Activated CD8-positive, alpha-beta memory T cell treated with anti-CD3 and anti-CD28 coated beads for 4 hours (primary cell): ENCODE measurements around the gene MCTP2.

Experiments
- DNase-seq, 2 donors: peaks; one replicate each; pipeline ENCODE4 v3.0.0-alpha.2; 2020; ENCODE audit warnings: low read depth in 2 of 2

The MCTP2 gene

GRCh38 chr15:94298364-94298763, 67.0 kb downstream of the MCTP2 start:
- no peak for DNase-seq

DNA sequence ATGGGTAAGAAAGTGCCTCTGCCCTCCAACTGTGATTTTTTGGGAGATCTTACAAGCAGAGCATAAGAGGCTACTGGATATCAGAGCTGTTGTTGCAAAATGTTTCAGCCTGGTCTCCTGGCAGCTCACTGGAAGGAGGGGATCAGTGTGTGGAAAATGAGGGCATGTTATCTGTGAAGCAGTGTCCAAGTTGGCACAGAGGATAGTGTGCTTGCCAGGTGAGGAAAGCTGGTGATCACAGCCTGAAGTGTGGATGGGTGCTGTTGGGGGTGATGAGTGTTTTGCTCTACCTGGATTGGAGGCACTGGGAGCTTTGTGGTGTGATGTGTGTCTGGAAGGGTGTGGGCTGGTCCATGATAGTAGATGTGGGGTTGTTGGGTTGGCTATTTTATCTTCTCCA, 69.3 kb downstream of the MCTP2 start:
- no peak for DNase-seq

GRCh38 chr15:94305133-94305532, 73.8 kb downstream of the MCTP2 start:
- DNase-seq = no peak

DNA sequence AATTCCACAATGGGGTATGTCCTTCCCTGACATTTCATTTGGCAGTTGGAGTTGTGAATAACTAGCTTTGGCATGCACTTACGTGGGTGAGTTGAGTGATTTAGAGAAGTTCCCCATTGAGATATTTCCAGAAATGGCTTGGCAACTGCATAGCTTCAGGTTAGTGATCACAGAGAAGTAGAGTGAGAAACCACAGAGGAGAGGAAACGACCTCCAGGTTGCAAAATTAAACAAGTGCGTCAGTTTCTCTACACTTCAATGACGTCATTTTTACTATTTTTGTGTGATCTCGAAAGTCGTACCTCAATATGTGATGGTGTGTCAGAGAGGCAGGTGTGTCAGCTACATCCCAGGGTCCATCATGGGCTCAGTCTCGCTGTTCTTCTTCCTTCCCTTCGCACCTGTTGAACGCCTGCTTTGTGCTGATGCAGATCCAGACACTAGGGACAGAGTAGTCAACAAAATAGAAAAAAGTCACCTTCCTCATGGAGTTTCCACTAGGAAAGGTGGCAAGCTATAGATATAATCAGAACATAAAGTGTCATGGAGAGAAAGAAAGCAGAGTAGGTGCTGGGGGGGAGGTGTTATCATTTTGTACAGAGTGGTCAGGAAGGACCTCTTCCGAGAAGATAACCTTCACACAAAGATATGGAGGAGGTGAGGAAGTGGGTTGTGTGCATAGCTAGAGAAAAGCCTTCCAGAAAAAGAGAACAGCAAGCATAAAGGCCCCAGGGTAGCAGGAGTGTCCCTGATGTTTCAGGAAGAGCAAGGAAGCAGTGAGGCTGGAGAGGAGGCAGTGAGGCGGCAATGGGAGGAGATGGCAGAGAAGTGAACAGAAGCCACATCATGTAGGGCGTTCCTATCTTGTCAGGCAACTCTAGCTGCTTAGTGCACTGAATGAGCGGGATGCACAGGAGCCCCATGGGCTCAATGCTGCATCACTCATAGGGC, 75.6 kb downstream of the MCTP2 start:
- no peak for DNase-seq

GRCh38 chr15:94312946-94313345, 81.6 kb downstream of the MCTP2 start:
- DNase-seq = no peak

DNA sequence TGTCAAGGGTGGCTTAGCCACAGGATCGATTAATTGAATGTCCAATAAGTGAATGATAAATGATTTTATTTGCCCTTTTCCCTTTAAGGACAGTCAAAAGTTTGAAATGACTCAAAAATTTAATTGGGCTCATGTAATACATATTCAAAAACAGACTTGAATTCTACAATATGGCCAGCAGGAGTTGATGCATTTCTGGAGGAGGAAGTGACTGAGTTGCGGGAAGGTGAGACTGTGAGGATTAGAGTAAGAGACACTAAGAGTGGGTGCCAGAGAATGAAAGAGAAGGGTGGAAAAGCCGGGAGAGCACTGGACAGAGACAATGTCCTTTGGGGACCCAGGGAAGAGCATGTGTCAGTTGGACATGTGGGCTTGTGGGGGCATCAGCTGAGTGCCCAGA, 83.3 kb downstream of the MCTP2 start:
- DNase-seq = no peak

GRCh38 chr15:94317211-94317610, 85.8 kb downstream of the MCTP2 start:
- DNase-seq = no peak

DNA sequence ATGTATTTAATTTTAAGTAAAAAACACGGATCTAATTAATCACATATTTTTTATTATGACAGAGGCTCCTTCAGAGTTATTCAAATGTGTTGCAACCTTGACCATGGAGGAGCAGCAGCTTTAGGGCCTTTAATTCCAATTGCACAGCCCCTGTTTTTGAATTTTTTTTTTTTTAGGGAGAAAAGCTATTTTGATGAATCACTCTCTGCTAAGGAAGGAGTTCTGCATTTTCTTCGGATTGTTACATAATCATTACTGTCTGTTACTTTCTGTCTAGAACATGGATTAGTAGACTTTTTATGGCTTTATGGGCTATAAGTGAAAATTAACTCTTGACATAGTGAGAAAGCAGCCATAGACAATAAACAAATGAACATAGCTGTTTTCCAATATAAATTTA, 90.8 kb downstream of the MCTP2 start:
- no peak for DNase-seq

GRCh38 chr15:94323076-94323475, 91.7 kb downstream of the MCTP2 start:
- DNase-seq = no peak

- DNase-seq = no peak
These were observed 92.9 kb downstream of the MCTP2 start for GRCh38 chr15:94324117-94324826.

DNA sequence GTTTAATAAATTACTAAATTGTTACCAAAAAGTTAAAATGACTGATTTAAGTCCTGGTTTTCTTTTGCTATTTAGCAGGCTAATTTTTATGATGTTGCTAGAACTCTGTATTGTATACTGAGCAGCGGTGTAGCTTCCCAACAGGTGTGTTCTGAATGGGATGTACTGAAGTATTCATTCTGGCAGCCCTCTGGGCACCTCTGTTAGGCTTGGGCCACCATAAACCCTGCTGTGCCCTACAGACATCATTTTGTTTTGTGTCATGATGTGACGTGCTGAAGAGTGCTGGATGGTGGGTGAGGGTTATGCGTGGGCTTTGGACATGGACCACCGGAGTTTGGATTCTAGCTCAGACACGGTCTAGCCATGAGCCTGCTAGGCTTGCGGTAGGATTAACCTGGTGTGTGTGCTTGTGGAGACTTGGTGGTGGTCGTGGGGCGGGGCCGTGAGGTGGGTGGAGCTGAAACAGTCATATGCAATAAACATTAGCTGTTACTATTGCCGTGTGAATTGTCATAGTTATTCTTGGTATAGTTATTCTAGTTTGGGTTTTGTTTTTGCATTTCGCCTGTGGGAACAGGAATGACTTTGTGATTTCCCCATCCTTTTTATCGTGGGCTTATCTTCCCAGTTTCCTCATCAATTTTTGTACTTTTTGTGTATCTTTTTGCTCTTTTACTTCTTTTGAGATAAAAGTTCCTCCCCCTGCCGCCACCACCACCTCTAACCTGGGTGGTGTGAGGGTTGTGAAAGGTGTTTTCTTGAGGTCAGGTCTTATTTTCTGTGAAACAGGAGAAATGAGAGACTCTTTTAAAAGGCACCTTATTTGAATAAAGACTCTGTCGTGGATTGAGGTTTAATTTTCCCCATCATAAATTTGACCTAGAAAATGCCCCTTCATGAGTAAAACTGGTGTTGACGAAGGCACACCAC, 93.7 kb downstream of the MCTP2 start:
- DNase-seq = no peak

DNA sequence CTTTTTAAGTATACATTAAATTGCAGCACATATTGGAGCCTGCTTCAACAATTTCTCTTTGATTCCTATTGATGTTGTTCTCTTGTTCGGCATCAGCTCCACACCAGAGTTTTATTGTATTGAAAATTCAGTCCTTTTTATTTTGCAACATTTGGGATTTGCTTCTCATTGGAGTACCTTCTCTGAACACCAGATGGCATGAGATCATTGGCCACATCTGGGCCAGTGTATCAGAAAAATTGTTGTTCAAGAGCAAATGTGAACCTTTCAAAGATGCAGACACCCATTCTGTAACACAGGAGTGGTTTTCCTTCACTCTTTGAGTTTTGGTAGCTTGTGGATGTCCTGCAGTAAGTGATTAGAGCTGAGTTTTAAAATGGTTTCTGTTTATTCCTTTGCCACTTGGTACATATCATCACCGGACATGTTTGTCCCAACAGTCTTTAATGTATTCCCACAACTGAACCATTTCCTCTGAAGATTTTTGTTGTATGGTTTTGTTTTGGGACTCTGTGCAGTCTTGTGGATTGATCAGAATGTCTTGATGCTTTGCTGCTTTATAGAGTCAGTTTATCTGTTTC, 96.1 kb downstream of the MCTP2 start:
- no peak for DNase-seq

GRCh38 chr15:94331731-94332130, 100.4 kb downstream of the MCTP2 start:
- DNase-seq = no peak

- no peak for DNase-seq
These were observed 104.3 kb downstream of the MCTP2 start for GRCh38 chr15:94335616-94336015.

- no peak for DNase-seq
These were observed 105.6 kb downstream of the MCTP2 start for GRCh38 chr15:94336817-94337467.

DNA sequence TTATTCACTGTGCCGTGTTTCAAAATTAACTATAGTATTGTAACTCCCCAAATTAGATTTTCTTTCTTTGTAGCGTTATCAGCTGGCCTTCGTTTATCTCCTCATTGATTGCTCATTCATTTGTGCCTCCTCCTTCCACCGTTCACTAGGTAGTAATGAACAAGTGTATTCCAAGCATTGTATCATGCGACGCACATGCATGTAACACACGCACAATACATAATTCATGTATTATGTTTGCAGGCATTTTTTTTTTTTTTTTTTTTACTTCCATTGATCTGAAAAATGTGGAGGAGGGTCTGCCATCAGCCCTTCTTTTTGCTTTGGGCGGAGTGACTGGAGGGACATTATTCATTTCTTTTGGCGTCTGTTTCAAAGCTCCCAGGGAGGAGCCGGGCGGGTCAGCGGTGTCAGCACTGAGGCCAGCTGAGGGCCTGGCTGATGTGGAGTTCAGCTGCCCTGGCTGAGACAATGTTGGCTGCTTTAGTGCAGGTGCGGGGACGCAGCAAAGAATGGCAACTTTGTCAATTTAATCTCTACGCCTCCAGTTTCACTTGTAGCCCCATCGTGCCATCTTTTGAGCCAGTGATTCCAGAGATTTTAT, 107.0 kb downstream of the MCTP2 start:
- DNase-seq = no peak

DNA sequence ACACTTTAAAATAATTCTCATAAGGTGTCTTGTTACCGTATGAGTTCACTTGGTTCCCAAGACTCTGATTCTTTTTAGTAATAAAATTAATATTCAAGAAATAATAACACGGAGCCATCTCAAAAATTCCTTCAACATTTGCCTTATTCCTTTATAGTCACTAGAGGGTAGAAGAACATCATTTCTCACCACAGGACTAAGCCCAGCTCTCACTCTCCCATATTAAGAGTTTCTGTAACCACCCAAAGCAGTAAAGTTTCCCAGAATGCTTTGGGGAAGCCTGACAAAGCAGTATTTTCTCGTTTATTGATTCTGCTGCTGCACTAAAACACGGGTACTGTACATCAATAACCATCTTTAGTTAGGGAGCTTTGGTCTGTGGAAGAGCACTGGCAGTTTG, 114.9 kb downstream of the MCTP2 start:
- DNase-seq = no peak

DNA sequence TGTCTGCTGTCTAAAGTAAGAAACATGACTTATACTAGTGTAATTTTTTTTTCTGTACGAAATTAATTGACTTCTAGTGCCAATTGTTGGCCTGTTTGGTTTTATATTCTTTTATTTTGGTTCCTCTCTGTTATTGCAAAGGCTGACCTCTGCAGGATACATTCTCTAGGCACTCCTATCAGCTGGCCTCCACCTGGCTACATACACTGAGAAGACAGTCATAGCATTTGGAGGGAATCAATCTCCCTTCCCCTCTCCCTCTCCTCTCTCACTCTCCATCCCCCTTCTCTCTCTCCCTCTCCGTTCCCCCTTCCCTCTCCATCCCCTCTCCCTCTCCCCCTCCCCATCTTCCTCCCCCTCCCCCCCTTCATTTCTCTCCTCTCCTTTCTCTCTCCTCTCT, 116.7 kb downstream of the MCTP2 start:
- DNase-seq = no peak

GRCh38 chr15:94351031-94351535, 119.7 kb downstream of the MCTP2 start:
- no peak for DNase-seq
